ENCODE results near the gene MEA1.
A peak's percentile ranks its signal among the peaks of the same experiment; 100 is the strongest.
"Not testable (repeated sequence)": the region's sequence is repeated elsewhere in the genome, so short reads cannot be mapped to it uniquely, and the experiment has no call there.

The MEA1 gene

DNA sequence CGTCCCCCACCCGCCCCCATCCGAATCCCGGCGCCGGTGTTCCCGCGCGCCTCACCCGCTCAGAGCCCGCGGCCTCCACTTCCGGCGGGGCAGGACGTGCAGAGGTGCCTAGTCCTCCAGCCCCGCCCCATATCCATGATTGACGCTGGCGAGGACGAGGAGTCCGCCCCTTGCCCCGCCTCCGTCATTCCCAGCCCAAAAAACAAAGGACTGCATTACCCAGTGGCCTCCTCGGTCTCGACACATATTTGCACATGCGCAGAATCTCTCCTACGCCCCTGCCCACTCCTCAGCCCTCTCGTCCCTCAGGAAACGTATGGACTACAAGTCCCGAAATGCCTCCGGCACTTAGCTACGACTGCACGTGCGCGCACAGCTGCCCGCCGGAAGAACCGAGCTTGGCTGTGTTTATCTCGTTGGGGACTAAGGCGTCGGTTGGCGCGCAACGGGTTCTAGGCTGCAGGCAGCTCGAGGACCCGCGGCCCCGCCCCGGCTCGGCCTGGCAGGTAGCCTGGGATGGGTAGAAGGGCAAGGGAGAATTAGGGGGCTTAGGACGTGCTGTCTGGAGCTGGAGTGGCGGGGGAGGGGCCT is at the start of gene MEA1, which contains the start of gene KLHDC3:
TSS of gene MEA1 (minus strand) at position 104 of the 591 bp plus-strand sequence. CDS start 133 bp downstream, outside the sequence.
TSS of gene KLHDC3 (plus strand) at position 407 of the 591 bp plus-strand sequence. CDS start 2,944 bp downstream, outside the sequence.
- peak; percentile 100 for DNase-seq

DNA sequence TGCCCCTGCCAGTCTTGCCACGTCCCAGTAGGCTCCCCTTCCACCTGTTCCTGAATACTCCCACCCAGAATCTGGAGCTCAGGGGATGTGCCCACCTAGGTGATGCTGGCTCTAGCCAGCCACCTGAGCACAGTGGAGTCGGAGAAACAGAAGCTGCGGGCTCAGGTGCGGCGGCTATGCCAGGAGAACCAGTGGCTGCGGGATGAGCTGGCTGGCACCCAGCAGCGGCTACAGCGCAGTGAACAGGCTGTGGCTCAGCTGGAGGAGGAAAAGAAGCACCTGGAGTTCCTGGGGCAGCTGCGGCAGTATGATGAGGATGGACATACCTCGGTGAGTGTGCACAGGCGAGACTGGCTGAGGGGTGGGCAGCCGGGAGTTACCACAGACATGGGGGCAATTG is 49.1 kb upstream of the MEA1 start:
- DNase-seq, result no peak

DNA sequence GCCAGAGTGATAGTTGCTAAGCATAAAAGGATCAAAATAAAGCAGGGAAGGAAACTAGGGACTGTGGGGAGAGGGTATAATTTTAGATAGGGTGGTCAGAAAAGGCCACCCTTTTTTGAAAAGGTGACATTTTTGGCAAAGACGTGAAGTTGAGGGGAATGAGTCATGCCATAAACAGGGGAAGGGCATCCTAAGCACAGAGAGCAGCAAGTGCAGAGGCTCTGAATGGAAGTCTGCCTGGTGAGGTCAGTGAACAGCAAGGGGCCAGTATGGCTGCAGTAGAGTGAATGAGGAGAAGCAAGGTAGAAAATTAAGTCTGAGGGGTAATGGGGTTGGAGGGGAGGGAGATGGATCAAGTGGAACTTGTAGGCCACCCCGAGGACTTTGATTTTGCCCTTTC is 48.1 kb upstream of the MEA1 start:
- DNase-seq, result no peak

DNA sequence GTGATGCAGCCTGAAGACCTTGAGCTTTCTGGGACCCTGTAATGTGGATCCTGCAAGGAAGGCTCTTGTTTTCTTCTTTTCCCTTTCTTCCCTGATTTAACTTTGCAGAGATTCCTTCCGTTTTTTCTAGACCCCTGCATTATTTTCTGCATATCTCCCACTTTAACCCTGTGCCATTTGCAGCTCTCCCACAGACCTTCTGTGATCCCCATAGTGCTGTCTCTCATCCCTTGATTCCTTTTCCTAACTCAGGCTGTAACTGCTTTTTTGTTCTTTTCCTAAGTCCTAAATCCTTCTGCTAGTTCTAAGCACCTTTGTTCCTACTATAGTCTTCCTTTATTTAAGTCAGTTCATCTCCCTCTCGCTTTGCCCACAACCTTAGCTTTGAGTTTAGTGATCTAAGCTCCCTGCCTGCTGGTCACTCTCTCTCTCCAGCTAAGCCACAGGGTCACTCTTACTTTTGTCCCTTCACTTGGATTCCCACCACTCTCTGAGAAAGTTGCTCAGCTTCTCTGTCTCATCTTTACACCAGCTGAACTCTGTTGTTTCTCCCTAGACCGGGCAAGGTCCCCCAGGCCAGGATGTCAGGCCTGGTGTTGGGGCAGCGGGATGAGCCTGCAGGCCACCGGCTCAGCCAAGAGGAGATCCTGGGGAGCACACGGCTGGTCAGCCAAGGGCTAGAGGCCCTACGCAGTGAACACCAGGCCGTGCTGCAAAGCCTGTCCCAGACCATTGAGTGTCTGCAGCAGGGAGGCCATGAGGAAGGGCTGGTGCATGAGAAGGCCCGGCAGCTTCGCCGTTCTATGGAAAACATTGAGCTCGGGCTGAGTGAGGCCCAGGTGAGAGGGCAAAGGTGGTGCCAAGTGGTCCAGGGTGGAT is 47.2 kb upstream of the MEA1 start:
- no peak for DNase-seq

DNA sequence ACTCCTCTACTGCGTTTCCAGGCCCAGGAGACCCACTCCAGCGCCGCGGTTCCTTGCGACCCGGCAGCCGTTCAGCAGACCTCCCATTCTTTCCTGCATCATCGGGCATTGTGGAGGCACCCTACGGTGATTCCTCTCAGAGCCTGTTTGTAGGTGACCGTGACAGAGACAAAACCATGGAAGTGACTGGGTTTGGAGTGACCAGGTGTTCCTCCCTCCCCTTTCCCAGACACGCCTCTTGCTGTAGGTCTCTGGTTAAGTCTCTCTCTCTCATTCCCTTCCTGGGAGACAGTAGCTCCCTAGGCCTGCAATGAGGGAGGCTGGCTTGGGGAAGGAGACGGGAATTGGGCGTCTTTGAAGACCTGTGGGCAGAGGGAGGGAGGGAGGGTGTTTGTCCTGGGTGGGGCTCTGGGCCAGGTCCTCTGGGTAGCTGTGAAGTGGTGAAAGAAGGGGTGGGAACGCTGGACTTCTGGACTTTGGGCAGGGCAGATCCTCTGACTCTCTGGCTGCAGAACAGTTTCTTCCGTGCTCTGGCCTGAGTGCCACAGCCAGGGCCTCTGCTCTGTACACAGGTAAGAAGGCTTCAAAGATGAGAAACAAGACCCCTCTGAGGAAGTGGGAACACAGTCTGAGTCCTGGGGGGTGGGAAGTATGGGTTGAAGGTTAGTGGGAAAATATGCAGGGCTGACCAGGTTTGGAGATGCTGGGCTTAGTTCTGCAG is 46.4 kb upstream of the MEA1 start:
- DNase-seq, result no peak

DNA sequence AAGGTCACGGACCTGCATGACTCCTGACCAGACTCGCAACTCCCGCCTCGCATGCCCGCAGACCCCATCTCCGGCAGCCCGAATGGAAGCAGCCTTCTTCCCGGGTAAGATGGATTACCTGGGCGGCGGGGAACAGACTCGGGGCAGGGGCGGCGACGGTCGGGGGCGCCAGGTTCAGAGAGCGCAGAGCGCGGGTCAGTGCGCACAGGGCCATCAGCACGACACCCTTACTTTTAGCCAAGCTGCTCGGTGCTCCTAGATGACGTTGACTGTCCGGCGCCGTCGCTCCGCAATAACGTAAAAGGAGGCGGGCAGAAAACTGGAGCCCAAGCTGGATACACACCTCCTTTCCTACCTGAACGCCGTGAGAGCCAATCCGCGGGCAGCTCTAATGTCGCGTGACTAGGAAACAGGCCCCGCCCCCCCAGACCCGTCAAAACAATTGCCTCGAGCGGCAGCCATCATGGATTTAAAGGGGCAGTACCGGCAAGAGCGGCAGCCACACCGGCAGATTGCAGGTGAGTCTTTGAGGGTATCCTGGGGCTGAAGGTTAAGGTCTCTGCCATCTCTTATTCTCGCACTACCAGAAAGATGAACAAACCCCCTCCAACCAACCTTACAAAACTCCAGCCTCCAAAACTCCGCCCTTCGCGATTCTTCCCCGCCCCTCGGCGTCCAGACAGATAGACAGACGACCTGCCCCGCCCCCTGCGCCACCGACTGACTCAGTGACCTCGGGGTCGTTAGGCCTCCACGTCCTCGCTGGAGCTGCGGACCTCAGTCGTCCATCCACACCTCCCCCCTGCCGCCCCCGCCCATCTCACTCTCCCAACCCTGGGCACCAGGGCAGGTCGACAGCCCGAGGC is 45.7 kb upstream of the MEA1 start, which contains the start of the genes KLC4 and MRPL2:
TSS of gene KLC4 (plus strand) at position 464 of the 866 bp plus-strand sequence. CDS start 1,705 bp downstream, outside the sequence.
TSS of gene MRPL2 (minus strand) at position 267 of the 866 bp plus-strand sequence. CDS start at position 214, 53 bp downstream.
- peak; percentile 99 for DNase-seq

DNA sequence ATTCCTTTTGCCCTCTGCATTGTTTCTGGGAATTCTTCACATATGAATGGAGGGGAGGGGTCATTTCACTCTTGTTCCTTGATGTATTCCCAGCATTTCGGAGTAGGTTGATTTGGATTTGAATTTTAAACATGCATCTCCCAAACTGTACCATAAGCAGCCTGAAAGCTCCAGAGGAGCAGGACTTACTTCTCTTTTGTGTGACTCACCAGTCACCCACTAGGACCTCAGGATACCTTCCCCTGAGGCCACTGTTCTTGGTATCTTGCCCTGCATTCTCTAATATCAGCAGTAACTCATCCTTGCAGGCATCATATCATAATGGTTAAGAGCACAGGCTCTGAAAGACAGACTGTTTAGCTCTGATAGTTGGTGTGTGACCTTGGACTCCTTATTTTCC is 44.8 kb upstream of the MEA1 start:
- no peak for DNase-seq

DNA sequence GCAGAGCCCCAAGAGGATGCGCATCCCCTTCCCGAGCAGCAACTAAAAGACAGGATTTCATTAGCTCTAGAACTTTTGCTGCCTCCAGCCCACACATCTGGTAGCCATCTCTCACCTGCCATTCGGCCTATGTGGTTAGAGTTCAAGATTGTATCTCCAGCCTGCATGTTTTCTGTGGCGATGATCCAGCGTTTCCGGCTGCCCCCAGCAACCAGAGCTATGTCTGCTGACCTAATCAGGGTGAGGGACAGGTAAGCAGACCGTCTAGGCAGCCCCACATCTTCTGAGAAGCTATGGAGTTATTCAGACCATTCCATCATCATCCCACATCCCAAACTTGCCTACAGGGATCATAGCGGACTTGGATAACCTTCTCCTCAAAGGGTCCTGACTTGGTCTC is 42.2 kb upstream of the MEA1 start:
- DNase-seq, result no peak

DNA sequence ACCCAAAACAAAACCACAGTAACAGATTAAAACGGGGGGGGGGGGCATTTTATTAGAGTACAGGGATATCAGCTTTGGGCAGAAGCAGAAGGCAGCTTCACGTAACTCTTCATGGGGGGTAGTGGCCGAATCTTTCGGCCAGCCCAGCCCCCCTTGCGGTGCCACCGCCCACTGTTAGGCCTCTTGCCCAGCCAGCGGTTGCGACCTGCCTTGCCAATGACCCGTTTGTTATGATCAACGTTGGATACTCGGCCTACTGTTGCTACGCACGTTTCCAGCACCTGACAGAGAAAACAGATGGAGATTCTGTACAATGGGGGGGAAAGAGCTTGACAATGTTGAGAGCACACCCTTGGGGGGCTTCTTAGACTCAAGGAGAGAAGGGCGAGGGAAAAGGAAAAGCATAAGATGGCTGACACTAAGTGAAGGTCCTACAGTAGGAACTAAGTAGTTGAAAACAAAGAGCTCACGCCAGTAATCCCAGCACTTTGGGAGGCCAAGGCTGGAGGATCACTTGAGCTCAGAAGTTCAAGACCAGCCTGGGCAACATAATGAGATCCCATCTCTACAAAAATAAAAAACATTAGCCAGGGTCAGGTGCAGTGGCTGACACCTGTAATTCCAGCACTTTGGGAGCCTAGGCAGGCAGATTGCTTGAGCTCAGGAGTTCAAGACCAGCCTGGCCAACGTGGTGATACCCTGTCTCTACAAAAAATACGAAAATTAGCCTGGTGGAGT is 40.6 kb upstream of the MEA1 start:
- no peak for DNase-seq

DNA sequence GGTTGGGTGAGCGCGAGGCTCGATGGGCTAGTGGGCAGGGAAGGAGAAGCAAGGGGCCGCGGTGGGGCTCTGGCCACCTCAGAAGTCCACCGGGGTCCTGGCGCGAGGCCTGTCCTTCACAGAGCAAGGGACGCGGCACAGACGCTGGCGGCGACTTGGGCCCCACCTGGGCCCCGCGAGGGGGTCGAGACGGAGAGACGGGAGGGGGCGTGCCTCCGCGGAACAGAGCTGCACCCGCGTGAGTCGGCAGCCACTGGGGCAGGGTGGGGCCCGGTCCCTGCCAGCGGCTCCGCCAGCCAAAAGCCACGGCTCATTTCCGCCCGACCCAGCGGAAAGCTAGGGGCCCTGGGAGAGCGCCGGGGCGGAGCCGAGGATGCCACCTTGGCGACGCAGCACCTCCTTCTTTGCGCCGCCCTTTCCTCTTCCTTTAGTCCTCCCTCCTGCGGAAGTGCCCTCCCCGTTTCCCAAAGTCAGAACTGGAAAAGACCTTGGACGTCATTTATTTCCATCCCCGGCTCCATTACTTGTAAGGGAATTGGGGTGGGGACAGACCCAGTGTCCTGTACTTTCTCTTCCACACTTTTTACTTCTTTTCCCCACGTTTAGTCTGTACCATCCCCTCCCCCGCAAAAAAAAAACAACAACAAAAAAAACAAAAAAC is 39.9 kb upstream of the MEA1 start, which contains the start of gene CUL7:
TSS of gene CUL7 (minus strand) at position 307 of the 661 bp plus-strand sequence. CDS start 1,063 bp downstream, outside the sequence.
- DNase-seq, result peak; percentile 96

DNA sequence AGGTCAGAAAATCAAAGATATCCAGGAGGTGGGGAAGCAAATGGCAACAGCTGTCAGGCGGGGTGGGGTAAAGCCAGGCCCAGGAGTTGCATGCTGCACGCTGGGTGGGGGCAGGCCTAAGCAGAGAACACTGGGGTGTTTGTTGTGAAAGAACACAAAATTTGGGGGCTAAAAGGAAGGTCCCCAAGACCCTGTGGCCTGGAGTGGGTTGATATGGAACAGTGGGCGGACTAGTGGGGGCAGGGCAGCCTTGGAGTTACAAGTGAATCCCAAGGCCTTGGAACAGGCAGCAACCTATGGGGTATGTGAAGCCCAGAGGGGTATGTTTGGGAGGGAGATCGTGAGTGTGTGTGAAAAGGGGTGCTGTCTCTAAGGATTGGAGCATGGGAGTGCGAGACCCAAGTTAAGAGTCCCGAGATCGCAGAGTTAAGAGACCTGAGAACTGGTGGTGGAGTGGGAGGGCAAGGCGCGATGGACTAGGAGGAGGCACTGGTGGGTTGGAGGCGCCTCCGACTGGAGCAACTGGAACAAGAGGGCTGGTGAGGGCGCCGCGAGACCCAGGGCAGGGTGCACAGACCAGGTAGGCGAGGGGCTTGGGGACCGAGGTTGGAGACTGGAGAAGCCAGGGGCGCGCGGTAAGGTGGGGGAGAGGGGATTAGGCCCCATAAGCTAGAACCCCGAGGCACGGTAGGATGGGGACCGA is 39.2 kb upstream of the MEA1 start:
- DNase-seq, result peak; percentile 20

DNA sequence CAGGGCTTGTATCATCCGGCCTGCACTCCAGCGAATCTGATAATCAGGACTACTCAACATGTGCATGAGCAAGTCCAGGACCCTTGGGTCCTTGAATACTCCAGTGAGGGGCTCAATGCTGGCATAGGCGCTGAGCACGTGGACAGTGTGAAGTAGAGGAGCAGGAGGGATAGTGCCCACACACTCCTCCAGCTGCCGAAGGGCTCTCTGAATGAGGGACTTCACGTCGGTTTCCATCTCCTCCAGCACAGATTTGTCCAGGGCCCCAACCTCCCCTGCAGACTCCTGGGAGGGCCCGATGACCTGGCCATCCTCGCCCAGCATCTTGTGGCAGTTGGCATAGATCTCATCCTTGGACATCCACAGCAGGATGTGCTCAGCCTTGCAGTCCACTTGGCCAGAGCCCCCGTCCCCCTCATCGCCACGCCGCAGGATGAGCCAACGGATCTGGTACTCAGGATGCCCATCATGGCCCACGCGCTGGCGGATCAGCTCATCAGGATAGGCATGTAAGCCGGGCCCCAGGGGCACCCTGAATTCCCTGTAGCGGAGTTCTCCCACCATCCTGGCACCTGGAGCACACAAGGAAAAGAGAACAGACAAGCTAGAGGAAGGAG is 38.6 kb upstream of the MEA1 start:
- no peak for DNase-seq

DNA sequence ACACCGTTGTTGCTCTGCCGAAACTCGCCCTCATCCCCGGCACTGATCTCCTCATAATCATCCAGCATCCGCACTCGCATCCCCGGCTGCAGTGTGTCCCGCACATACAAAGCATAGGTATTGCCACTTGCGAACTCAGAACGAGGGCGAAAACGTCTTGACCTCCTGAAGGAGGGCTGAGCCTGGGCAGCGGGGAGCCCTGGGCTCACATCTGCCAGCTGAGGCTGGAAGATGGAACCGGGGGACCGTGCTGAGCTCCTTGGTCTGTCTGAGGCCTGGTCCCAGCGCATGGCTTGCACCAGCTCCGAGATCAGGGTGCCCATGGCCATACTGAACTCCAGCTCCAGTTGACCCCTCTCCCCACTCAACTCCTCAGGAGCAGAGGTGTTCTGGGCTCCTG is 37.2 kb upstream of the MEA1 start:
- no peak for DNase-seq

DNA sequence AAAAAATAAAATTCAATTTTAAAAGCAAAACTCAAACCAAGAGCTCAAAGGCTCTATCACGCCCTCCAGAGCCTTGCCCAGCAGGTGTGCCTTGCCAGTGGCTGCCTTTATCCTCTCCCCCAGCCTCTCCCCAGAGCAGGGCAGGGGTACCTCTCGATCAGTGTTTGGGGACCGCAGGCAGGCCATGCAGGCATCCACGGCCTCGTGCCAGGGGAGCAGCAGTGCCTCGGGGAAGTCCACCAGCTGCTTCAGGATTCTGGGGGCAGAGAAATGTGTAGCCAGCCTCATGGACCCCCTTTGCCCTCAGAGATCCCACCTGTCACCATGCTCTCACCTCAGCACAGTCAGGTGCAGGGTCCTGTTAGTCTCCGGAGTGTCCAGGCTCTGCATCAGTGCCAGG is 34.3 kb upstream of the MEA1 start:
- no peak for DNase-seq

DNA sequence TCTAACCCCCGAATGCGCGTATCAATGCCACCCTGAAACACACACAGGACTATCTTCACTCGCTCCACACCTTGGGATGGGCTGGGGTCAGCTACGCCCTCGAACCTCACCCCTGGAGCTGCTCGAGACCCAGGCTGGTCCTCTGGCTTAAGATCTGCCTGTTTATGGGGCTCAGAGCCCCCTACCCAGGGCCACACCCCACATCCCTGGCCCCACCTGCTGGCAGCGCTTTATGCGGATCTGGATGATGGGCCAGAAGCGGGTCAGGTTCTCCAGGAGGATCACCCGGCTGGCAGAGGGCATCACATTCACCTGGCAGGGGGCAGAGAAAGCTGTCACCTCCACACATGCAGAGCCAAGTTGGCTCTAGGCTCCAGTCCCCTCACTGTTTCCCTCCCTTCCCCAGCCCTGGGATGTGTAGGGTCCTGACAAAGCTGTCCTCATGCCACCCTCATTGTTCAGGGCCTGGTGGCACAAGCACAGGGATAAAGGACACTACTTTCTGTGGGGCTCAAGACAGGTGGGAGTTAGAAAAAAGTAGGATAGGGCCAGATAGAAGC is 31.7 kb upstream of the MEA1 start:
- no peak for DNase-seq

DNA sequence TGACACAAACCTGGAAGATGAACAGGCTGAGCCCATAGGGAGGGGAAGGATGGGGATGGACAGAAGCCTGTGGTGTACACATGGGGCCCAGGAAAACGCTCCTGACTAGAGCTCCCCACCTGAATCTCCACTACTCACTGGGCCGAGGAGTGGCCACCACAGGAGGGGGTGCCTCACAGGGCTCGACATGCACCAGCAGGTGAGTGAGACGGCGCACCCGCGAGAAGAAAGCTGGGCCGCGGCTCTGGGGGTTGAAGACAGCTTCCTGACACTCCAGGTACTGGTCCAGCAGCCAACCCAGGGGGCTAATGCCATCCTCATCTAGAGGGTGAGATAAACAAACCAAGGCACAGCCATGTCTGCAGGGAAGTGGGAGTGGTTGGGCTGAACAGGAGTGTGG is 29.6 kb upstream of the MEA1 start:
- no peak for DNase-seq

DNA sequence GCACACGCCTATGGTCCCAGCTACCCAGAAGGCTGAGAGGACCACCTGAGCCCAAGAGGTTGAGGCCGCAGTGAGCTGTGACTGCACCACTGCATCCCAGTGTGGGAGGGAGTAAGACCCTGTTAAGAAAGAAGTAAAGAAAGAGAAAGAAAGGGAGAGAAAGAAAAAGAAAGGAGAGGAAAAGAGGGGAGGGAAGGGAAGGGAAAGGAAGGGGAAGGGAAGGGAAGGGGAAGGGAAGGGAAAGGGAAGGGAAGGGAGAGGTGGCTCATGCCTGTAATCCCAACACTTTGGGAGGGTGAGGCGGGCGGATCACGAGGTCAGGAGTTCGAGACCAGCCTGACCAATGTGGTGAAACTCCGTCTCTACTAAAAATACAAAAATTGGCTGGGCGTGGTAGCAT is 27.7 kb upstream of the MEA1 start:
- DNase-seq, result not testable (repeated sequence)

DNA sequence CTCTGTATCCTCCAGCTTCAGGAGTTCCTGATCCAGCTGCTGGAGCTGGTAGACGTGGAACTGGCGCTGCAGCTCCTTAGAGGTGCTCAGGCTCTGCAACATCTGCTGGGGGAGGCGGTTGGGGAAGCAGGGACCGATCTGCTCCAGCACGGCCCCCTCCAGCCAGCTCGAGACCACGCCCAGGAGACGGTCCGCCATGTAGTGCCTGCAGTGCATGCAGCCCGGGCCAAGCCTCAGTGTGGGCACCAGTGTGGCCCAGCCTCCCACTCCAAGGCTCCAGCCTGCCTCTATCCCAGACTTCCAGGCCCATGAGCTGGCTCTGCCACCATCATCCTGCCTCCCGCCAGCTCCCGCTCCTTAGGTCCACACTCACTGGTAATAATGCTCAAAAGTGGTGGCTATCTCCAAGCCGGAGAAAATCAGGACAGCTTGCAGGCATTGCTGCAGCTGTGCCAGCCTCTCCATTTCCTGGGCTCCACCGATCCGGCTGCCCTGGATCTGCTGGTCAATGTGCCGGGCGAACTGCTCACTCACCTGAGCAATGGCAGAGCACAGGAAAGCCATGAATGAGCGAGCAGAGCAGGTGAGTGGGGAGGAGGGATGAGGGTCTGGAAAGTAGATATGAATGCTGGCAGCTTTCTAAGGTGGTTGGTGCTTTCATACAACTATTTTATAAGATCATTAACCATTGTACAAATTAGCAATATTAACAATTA is 27.0 kb upstream of the MEA1 start:
- no peak for DNase-seq

DNA sequence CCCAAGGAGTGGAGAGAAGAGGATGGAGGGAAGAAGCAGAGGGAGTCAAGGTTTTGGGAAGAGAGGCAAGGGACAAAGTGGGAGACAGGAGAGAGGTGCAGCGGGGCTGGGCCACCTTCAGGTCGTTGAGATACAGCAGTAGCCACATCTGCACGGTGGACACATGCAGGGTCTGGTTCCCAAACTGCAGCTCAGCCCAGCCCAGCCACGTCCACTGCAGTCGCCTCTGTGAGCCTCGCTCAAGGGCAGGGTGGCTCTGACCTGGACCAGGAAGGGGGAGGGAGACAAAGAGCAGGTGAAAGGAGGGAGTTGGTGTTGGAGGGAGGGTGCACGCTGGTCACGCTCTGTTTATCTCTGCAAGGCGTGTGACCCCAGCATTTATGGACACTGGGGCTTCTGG is 25.0 kb upstream of the MEA1 start:
- DNase-seq, result no peak

Data from activated CD4-positive, alpha-beta T cell treated with anti-CD3 and anti-CD28 coated beads, Interleukin-10, Interleukin-2, amounts not matched to agents 100 ng/mL and 50 ng/mL, durations not matched to agents 16 hours and 8 hours (primary cell).